ENCODE measurements around the gene BEST1. TPM values are rescaled to one million over a fixed set of nuclear protein-coding genes. Genes with fewer than 3 reads are reported as not detected.
A peak's percentile ranks its signal among the peaks of the same experiment; 100 is the strongest.

The BEST1 gene
- under 1 TPM; 0.58 to 0.77 TPM for total RNA-seq

DNA sequence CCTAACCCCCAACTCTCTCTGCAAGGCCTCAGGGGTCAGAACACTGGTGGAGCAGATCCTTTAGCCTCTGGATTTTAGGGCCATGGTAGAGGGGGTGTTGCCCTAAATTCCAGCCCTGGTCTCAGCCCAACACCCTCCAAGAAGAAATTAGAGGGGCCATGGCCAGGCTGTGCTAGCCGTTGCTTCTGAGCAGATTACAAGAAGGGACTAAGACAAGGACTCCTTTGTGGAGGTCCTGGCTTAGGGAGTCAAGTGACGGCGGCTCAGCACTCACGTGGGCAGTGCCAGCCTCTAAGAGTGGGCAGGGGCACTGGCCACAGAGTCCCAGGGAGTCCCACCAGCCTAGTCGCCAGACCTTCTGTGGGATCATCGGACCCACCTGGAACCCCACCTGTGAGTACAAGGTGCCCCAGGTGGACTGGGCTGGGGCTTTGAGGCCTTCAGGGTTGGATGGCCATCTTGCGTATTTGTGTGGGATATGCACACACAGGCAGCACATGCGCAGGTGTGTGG, at the start of gene BEST1:
Gene BEST1 (plus strand): TSS at position 317 of the 513 bp plus-strand sequence. CDS start 1,456 bp downstream, outside the sequence.
- Histone ChIP-seq H3K36me3 (no peaks in the 10 kb centered on the region), H3K27ac (no peak within 1 kb of the TSS), H3K9ac (ENCODE audit: low read depth in 2 of 2, low read length in 2 of 2) (peak within 1 kb of the TSS; percentile 9 to 12), H3K27me3 (no peaks in the 10 kb centered on the region), H3K4me3 (no peak within 1 kb of the TSS), H3K9me3 (no peaks in the 10 kb centered on the region), H3K4me1 (no peaks in the 10 kb centered on the region)
- TF ChIP-seq CTCF (IDR thresholded peaks at IDR 0.05) = no peak
- intact Hi-C loops (cut with DNase I) = no loop called here
- no peak for DNase-seq

DNA sequence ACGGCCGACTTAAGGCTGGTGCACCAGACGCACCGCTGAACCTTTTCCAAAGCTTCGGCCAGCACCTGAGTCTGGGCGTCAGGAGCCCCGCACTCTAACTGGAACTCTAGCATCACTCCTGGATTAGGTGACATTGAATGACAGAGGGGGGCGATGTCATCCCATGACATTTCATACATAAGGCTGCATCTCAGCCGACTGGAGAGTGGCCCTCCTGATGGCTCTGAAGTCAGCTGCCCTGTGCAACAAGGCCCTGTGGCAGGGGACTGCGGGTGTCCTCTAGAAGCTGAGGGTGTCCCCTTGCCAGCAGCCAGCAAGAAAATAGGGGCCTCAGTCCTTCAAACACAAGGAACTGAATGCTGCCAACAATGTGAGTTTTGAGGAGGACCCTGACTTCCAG, 48.8 kb upstream of the BEST1 start:
- DNase-seq = no peak
- intact Hi-C loops (cut with DNase I) = no loop called here
- TF ChIP-seq CTCF (IDR thresholded peaks at IDR 0.05) = no peak
- H3K36me3 ChIP-seq = no peaks in the 10 kb centered on the region
- H3K9me3 ChIP-seq = no peaks in the 10 kb centered on the region
- H3K9ac ChIP-seq (ENCODE audit: low read depth in 2 of 2, low read length in 2 of 2) = no peak overlapping the region
- no peaks in the 10 kb centered on the region for H3K27me3 ChIP-seq
- no peak overlapping the region for H3K27ac ChIP-seq
- H3K4me3 ChIP-seq = no peak overlapping the region
- H3K4me1 ChIP-seq = no peaks in the 10 kb centered on the region

- no peak for DNase-seq
- H3K9me3 ChIP-seq = no peaks in the 10 kb centered on the region
- TF ChIP-seq CTCF (IDR thresholded peaks at IDR 0.05) = no peak
- H3K9ac ChIP-seq (ENCODE audit: low read depth in 2 of 2, low read length in 2 of 2) = no peak overlapping the region
- no peaks in the 10 kb centered on the region for H3K4me1 ChIP-seq
- no peaks in the 10 kb centered on the region for H3K36me3 ChIP-seq
- intact Hi-C loops (cut with DNase I) = no loop called here
- no peak overlapping the region for H3K4me3 ChIP-seq
- H3K27ac ChIP-seq = no peak overlapping the region
- H3K27me3 ChIP-seq = no peaks in the 10 kb centered on the region
These were observed 47.8 kb upstream of the BEST1 start for GRCh38 chr11:61902313-61902712.

- Histone ChIP-seq H3K4me3 (no peak overlapping the region), H3K36me3 (no peaks in the 10 kb centered on the region)
- intact Hi-C loops (cut with DNase I) = no loop called here
These were observed 46.3 kb upstream of the BEST1 start for GRCh38 chr11:61903845-61904244.

GRCh38 chr11:61904539-61905048, 45.6 kb upstream of the BEST1 start:
- Histone ChIP-seq H3K9me3 (no peaks in the 10 kb centered on the region), H3K4me3 (no peak overlapping the region), H3K9ac (ENCODE audit: low read depth in 2 of 2, low read length in 2 of 2) (no peak overlapping the region), H3K4me1 (no peaks in the 10 kb centered on the region), H3K36me3 (no peaks in the 10 kb centered on the region), H3K27me3 (no peaks in the 10 kb centered on the region), H3K27ac (no peak overlapping the region)
- no peak for TF ChIP-seq CTCF (IDR thresholded peaks at IDR 0.05)
- no peak for DNase-seq
- intact Hi-C loops (cut with DNase I) = no loop called here

More at GRCh38 chr11:61903845-61904244, 46.3 kb upstream of the BEST1 start:
- H3K27ac ChIP-seq = no peak overlapping the region
- no peaks in the 10 kb centered on the region for H3K9me3 ChIP-seq
- no peak overlapping the region for H3K9ac ChIP-seq (ENCODE audit: low read depth in 2 of 2, low read length in 2 of 2)
- no peaks in the 10 kb centered on the region for H3K4me1 ChIP-seq
- no peak for DNase-seq
- no peak for TF ChIP-seq CTCF (IDR thresholded peaks at IDR 0.05)
- no peaks in the 10 kb centered on the region for H3K27me3 ChIP-seq

All from colonic mucosa (tissue), 4 donors.